GM19324 (cell line): Measurements from ENCODE around the gene CLTCL1.

Source experiments
- ATAC-seq: cut with Tn5 transposase; IDR thresholded peaks from one replicate; pipeline ENCODE4 v1.9.1; 2021; ENCODE audit warnings: mild to moderate bottlenecking, moderate library complexity; ENCODE audit not compliant: unreplicated experiment, low FRiP score

The CLTCL1 gene

DNA sequence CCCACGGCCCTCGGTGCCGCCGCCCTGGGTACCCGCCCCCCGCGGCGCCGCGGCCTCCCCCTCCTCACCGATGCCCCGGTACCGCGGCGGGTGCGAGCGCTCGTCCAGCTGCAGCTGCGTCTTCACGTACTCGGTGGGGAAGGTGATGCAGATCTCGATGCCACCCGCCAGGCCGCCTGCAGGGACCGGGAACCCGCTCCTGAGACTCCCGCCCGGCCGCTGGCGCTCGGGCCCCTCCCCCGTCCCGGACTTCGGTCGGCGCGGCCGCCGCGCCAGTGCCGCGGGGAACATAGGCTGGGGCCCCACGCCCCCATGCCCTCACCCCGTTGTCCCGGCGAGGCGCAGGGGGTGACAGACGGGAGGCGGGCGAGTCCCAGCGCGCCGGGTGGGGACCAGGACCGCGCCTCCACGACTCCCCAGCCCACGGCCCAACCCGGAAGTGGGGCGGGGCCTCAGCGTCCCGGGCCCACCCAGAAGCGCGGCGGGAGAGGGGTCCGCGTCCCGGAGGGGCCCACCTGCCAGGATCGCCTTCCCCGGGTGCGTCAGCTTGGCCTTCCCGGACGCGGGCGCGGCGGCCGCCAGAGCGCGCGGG is 113.4 kb downstream of the CLTCL1 start:
- ATAC-seq, result peak; percentile 42

DNA sequence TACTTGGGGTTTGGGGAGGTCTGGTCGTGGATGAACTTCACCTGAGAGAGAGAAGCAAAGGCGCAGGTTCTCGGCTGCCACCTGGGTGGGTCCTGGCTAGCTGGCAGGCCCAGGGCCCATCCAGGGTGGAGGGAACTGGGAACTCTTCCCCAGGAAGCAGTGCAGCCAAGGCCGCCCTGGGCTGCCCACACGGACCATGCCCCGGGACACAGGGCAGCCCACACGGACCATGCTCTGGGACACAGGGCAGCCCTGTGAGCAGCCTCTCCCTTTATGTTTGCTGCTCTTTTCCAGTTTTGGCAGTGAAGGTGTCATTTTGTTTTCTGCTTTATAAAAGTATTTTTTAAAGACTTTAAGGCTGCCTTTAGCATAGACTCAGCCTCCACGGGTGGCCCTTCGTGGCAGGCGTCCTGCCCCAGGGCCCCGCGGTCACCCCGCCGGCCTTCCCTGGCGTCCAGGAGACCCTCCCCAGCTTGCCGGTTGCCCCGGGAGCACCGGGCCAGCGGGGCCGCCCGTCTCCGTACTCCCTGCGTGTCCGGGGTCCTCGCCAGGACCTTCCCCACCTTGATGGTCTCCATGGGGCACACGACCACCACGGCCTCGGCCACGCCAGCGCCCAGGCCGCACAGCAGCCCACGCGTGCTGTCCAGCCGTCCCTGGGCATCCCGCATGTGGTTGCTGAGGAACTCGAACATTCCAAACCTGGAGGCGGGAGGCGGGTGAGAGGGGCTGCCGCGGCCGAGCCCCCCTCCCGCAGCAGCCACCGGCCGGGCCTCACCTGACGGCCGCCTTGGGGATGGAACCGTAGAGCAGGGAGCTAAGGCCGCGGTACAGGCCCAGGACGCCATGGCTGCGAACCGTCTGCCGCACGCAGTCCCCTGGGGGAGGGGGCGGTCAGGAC is 114.1 kb downstream of the CLTCL1 start:
- ATAC-seq, result no peak

GRCh38 chr22:19176732-19177131 is 114.8 kb downstream of the CLTCL1 start:
- ATAC-seq, result no peak

GRCh38 chr22:19176175-19176643 is 115.3 kb downstream of the CLTCL1 start:
- no peak for ATAC-seq

- ATAC-seq, result no peak
Observed at GRCh38 chr22:19175602-19176174, 115.8 kb downstream of the CLTCL1 start.

GRCh38 chr22:19175026-19175601 is 116.4 kb downstream of the CLTCL1 start:
- ATAC-seq, result no peak

- no peak for ATAC-seq
Observed at GRCh38 chr22:19174106-19175025, 117.2 kb downstream of the CLTCL1 start.

- ATAC-seq, result no peak
Observed at GRCh38 chr22:19173047-19174035, 118.2 kb downstream of the CLTCL1 start.

GRCh38 chr22:19172213-19173046 is 119.1 kb downstream of the CLTCL1 start:
- ATAC-seq, result no peak

DNA sequence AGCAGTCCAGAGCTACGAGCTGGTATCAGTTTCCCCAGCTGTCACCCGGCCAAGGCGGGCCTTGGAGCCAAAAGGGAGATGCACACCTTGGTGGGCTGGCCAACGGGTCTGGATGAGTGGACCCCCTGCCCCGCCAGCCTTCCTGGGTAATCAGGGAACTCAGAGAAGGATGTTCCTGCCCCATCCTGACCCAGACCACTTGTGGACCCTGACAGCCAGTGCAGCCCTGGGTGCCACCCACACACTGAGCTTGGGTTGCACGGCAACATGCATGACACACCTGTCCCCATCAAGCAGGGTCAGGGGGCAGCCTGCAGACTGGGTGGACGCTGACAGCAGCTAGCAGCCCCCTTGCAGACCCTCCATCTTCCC is 121.6 kb downstream of the CLTCL1 start:
- no peak for ATAC-seq

- ATAC-seq, result no peak
Observed at GRCh38 chr22:19169002-19169946, 122.2 kb downstream of the CLTCL1 start.

GRCh38 chr22:19168088-19168890 is 123.2 kb downstream of the CLTCL1 start:
- no peak for ATAC-seq

DNA sequence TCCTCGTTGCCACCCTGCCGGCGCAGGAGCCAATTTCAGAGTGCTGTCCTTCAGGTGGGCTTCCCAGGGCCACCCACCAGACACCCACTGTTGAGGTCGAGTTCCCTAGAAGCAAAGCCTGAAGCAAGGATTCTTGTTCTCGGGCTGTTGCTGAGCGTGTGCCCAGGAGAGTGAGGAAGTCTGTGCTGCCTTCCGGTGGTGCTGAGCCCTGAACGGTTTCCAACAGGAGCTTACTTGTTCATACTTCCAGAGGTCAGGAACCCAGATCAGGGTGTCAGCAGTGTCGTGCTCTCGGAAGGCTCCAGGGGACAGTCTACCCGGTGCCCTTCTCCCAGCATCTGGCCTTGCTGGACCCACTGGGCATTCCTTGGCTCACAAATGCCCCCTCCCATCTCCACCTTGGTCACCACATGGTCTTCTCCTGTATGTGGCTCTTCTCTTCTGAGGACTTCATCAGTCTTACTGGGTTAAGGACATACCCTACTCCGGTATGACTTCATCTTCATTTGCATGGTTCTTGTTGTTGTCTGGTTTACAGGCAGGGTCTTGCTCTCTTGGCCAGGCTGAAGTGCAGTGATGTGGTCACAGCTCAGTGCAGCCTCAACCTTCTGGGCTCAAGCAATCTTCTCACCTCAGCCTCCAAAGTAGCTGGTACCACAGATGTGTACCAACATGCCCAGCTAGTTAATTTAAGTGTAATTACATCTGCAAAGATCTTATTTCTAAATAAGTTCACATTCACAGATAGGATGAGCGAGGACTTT is 124.2 kb downstream of the CLTCL1 start:
- ATAC-seq, result no peak

- ATAC-seq, result no peak
Observed at GRCh38 chr22:19166421-19166820, 125.1 kb downstream of the CLTCL1 start.

- ATAC-seq, result no peak
Observed at GRCh38 chr22:19164425-19164824, 127.1 kb downstream of the CLTCL1 start.
